Panc1 (cell line): ENCODE measurements around the gene FBXO31. TPM values are rescaled to one million over a fixed set of nuclear protein-coding genes. Genes with fewer than 3 reads are reported as not detected.

Experiments used
- ATAC-seq: fragments of 200-7000 bp; cut with Tn5 transposase; 2 replicates; pipeline ENCODE4 v1.9.1; 2020; ENCODE audit warnings: mild to moderate bottlenecking, moderate library complexity
- BruUV-seq: library from RNA; stranded (reverse); fragments of 400-500 nt; replicated peaks from 2 replicates; lab custom pipeline; 2021; lab: Mats Ljungman, UMichigan
- CTCF ChIA-PET: fragments of 300-600 bp; sonication (Branson Sonifier 250); formaldehyde crosslinking; loops from one replicate; lab custom pipeline; 2022; ENCODE audit warnings: antibody characterized with exemption; lab: Charles Lee
- POLR2A ChIA-PET: fragments of 300-600 bp; sonication (Branson Sonifier 250); formaldehyde crosslinking; loops from one replicate; lab custom pipeline; 2022; ENCODE audit warnings: antibody characterized with exemption; lab: Charles Lee
- DNase-seq: peaks from one replicate; pipeline ENCODE4 v3.0.0-alpha.2; 2010; ENCODE audit warnings: low read depth, low spot score
- H3K27ac ChIP-seq: 2 replicates; pipeline ENCODE4 v1.5.1; 2011; ENCODE audit warnings: mild to moderate bottlenecking, low read length, inconsistent platforms
- H3K27me3 ChIP-seq: fragments of 200-500 bp; sonication (Bioruptor generic); 2 replicates; pipeline ENCODE4 v1.6.0; 2014; ENCODE audit warnings: low read length, inconsistent platforms; ENCODE audit not compliant: control insufficient read depth, insufficient read depth
- H3K36me3 ChIP-seq: fragments of 200-500 bp; sonication (Bioruptor generic); 2 replicates; pipeline ENCODE4 v1.5.1; 2014; ENCODE audit warnings: inconsistent platforms, mild to moderate bottlenecking, low read length, moderate library complexity; ENCODE audit not compliant: control insufficient read depth, insufficient read depth
- H3K4me1 ChIP-seq: 2 replicates; pipeline ENCODE4 v1.5.1; 2011; ENCODE audit warnings: inconsistent platforms, mild to moderate bottlenecking, low read length, moderate library complexity; ENCODE audit not compliant: control insufficient read depth, insufficient read depth
- H3K4me3 ChIP-seq, 2 experiments: 2 replicates each; pipeline ENCODE4 v1.5.1; 2011 to 2012; ENCODE audit warnings: low read depth in 2 of 2, low read length in 2 of 2, mild to moderate bottlenecking in 2 of 2, inconsistent platforms in 1 of 2, moderate library complexity in 1 of 2
- H3K9me3 ChIP-seq: fragments of 200-500 bp; sonication (Bioruptor generic); 2 replicates; pipeline ENCODE4 v1.5.1; 2014; ENCODE audit warnings: low read depth, mild to moderate bottlenecking, inconsistent platforms, low read length, moderate library complexity; ENCODE audit not compliant: control insufficient read depth, insufficient read depth
- POLR2AphosphoS5 ChIP-seq: IDR thresholded peaks from 2 replicates; pipeline ENCODE4 v1.6.1; 2012; ENCODE audit warnings: mild to moderate bottlenecking, low read depth, low read length, moderate library complexity
- REST ChIP-seq, 2 experiments: IDR thresholded peaks; 2 replicates each; pipeline ENCODE4 v1.6.1; 2011 to 2012; ENCODE audit warnings: low read depth in 2 of 2, control low read depth in 1 of 2, low read length in 1 of 2, mild to moderate bottlenecking in 1 of 2, moderate library complexity in 1 of 2; ENCODE audit not compliant: insufficient read depth in 1 of 2
- SIN3A ChIP-seq: IDR thresholded peaks from 2 replicates; pipeline ENCODE4 v1.6.1; 2012; ENCODE audit warnings: low read depth, mild to moderate bottlenecking, low read length, moderate library complexity, borderline replicate concordance; ENCODE audit not compliant: insufficient read depth
- TCF7L2 ChIP-seq: IDR thresholded peaks from 2 replicates; pipeline ENCODE4 v1.6.1; 2011; ENCODE audit warnings: mild to moderate bottlenecking, low read depth, low read length, inconsistent platforms
- in situ Hi-C: cut with HindIII; loops from 2 replicates; pipeline ENCODE4 v1.10.0; 2016; ENCODE audit warnings: low sequenced_read_pairs, low pct_unique_long_range_greater_than_20kb
- intact Hi-C: fragments of 100-400 bp; cut with micrococcal nuclease; formaldehyde crosslinking; loops from one replicate; pipeline ENCODE4 v1.10.0; 2022; ENCODE audit not compliant: unreplicated experiment
- total RNA-seq: library from RNA; stranded (reverse); gene quantifications from one replicate; pipeline ENCODE4 v1.2.1, GENCODE V29; 2021; ENCODE audit not compliant: unreplicated experiment
- TF ChIP-seq, protein P1 (sequence below): fragments of 450-650 bp; IDR thresholded peaks from 2 replicates; pipeline ENCODE4 v1.5.1; 2017; ENCODE audit warnings: mild to moderate bottlenecking

Gene FBXO31
- total RNA-seq, 1 experiment from 2014 or later: 22.4 TPM

DNA sequence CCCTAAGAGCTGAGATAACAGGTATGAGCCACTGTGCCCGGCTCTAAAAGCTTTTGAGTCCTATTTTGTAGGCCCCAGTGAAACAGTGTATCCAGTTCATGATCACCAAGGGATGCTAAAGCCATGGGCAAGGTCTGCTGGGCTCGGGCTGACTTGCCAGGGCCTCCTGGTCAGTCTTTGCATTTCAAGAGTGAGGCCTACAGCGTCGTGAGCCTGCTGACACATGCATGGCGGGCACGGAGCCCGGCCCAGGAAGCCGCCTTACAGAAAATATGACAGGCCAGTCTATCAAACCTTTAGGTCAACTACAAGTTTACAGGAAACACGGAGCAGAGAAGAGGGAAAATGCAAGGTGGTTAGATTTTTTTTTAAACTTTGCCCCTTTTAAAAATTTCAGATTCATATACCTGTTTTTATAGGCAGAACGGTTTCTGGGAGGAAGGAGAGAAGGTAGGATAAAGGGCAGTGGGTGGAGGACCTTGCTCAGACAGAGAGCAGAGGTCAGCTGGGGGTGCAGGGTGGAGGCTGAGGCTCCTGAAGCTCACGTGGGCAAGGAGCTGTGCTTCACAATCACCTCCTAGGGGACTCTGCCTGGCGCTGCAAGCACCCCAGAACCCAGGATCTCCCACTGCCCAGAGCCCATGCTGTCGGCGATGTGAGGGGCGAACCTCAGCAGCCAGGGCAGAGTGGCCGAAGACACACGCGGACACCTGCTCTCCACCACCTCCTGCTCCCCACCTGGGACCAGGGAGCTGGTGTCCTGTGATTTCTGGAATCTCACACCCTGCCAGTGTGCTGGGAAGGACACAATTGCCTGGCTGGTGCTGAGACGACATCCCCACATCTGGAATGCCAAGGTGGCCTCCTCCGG, 87.7 kb downstream of the FBXO31 start:
- no TSS peak for BruUV-seq
- DNase-seq (no peak), ATAC-seq (no peak)
- in situ Hi-C loops (no loop called here), intact Hi-C loops (no loop called here)
- H3K4me1 ChIP-seq: no peaks in the 10 kb centered on the region
- H3K36me3 ChIP-seq: no peaks in the 10 kb centered on the region
- ChIA-PET CTCF (no interaction called here), POLR2A (no interaction called here)
- H3K27me3 ChIP-seq: no peaks in the 10 kb centered on the region
- H3K4me3 ChIP-seq: no peak overlapping the region
- H3K9me3 ChIP-seq: no peaks in the 10 kb centered on the region
- no peak overlapping the region for H3K27ac ChIP-seq
- TF ChIP-seq SIN3A: no peak
- TF ChIP-seq, protein P1, sequence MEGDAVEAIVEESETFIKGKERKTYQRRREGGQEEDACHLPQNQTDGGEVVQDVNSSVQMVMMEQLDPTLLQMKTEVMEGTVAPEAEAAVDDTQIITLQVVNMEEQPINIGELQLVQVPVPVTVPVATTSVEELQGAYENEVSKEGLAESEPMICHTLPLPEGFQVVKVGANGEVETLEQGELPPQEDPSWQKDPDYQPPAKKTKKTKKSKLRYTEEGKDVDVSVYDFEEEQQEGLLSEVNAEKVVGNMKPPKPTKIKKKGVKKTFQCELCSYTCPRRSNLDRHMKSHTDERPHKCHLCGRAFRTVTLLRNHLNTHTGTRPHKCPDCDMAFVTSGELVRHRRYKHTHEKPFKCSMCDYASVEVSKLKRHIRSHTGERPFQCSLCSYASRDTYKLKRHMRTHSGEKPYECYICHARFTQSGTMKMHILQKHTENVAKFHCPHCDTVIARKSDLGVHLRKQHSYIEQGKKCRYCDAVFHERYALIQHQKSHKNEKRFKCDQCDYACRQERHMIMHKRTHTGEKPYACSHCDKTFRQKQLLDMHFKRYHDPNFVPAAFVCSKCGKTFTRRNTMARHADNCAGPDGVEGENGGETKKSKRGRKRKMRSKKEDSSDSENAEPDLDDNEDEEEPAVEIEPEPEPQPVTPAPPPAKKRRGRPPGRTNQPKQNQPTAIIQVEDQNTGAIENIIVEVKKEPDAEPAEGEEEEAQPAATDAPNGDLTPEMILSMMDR: no peak
- TF ChIP-seq REST (IDR thresholded peaks at IDR 0.05; ENCODE audit: insufficient read depth in 1 of 2, low read depth in 2 of 2, low read length in 1 of 2): no peak
- no peak for TF ChIP-seq POLR2AphosphoS5
- no peak for TF ChIP-seq TCF7L2

GRCh38 chr16:87295259-87295658, 88.3 kb downstream of the FBXO31 start:
- POLR2A ChIA-PET: no interaction called here
- TF ChIP-seq, protein P1: no peak
- no peak for TF ChIP-seq TCF7L2
- no peak for TF ChIP-seq SIN3A
- TF ChIP-seq REST (IDR thresholded peaks at IDR 0.05; ENCODE audit: insufficient read depth in 1 of 2, low read depth in 2 of 2, low read length in 1 of 2): no peak
- no peak for TF ChIP-seq POLR2AphosphoS5
- Histone ChIP-seq H3K27ac (no peak overlapping the region), H3K4me3 (no peak overlapping the region), H3K9me3 (no peaks in the 10 kb centered on the region), H3K36me3 (no peaks in the 10 kb centered on the region), H3K4me1 (no peaks in the 10 kb centered on the region), H3K27me3 (no peaks in the 10 kb centered on the region)
- BruUV-seq: no TSS peak
- ATAC-seq (no peak), DNase-seq (no peak)
- CTCF ChIA-PET: no interaction called here
- intact Hi-C loops: no loop called here
- in situ Hi-C loops: no loop called here
